ENCODE measurements around the gene C6orf89. TPM values are rescaled to one million over a fixed set of nuclear protein-coding genes. Genes with fewer than 3 reads are reported as not detected.
"Not testable (repeated sequence)": the region's sequence is repeated elsewhere in the genome, so short reads cannot be mapped to it uniquely, and the experiment has no call there.

The C6orf89 gene
- total RNA-seq, 1 experiment from 2014 or later, result 13.2 TPM

GRCh38 chr6:36938536-36938935, 52.8 kb downstream of the C6orf89 start (continued):
- no peak for TF ChIP-seq ATF6 (CRISPR knock-in tag; IDR thresholded peaks at IDR 0.05)
- TF ChIP-seq ATF1 (CRISPR knock-in tag; IDR thresholded peaks at IDR 0.05), result no peak
- no peak for TF ChIP-seq ATF3 (CRISPR knock-in tag; conservative IDR thresholded peaks at IDR 0.05)
- TF ChIP-seq IRF1 (CRISPR knock-in tag; IDR thresholded peaks at IDR 0.05), result no peak
- TF ChIP-seq ZBTB21 (CRISPR knock-in tag; IDR thresholded peaks at IDR 0.05; ENCODE audit: borderline replicate concordance), result no peak
- TF ChIP-seq PREB (CRISPR knock-in tag; IDR thresholded peaks at IDR 0.05; ENCODE audit: borderline replicate concordance), result no peak
- TF ChIP-seq IRF2 (CRISPR knock-in tag; IDR thresholded peaks at IDR 0.05; ENCODE audit: borderline replicate concordance, low read depth), result no peak
- no peak for TF ChIP-seq NR2C2 (CRISPR knock-in tag; IDR thresholded peaks at IDR 0.05)
- TF ChIP-seq E2F5 (CRISPR knock-in tag; IDR thresholded peaks at IDR 0.05), result no peak
- TF ChIP-seq ERG (CRISPR knock-in tag; IDR thresholded peaks at IDR 0.05), result no peak
- TF ChIP-seq ZNF396 (CRISPR knock-in tag; IDR thresholded peaks at IDR 0.05; ENCODE audit: borderline replicate concordance), result no peak

GRCh38 chr6:36939005-36939404, 53.3 kb downstream of the C6orf89 start:
- CTCF ChIA-PET, result interaction anchor here (0.6 kb wide), 1 partner anchor 173 kb away, joined by 3 read pairs; no protein-coding TSS in a partner anchor
- H3K36me3 Mint-ChIP-seq; H3K27ac Mint-ChIP-seq; POLR2A ChIA-PET; DNase-seq (ENCODE audit: low spot score); H3K4me3 Mint-ChIP-seq; ATAC-seq; H3K4me1 Mint-ChIP-seq; H3K27me3 Mint-ChIP-seq (ENCODE audit: low read depth): not testable (repeated sequence)
- peaks cover 17% of the 10 kb centered on the region for H3K9me3 Mint-ChIP-seq

- CTCF ChIA-PET, result interaction anchor here (0.6 kb wide), 1 partner anchor 51 kb away, joined by 5 read pairs; no protein-coding TSS in a partner anchor
- TF ChIP-seq AFF4 (CRISPR knock-in tag; IDR thresholded peaks at IDR 0.05; ENCODE audit: borderline replicate concordance), result no peak
- TF ChIP-seq ZNF396 (CRISPR knock-in tag; IDR thresholded peaks at IDR 0.05; ENCODE audit: borderline replicate concordance), result no peak
- TF ChIP-seq MYBL2 (CRISPR knock-in tag; IDR thresholded peaks at IDR 0.05), result no peak
- TF ChIP-seq JAZF1 (CRISPR knock-in tag; IDR thresholded peaks at IDR 0.05), result no peak
- TF ChIP-seq ERG (CRISPR knock-in tag; IDR thresholded peaks at IDR 0.05), result no peak
- TF ChIP-seq MXD4 (CRISPR knock-in tag; IDR thresholded peaks at IDR 0.05; ENCODE audit: borderline replicate concordance), result no peak
- TF ChIP-seq ZNF281 (CRISPR knock-in tag; IDR thresholded peaks at IDR 0.05), result no peak
These were observed 54.3 kb downstream of the C6orf89 start for GRCh38 chr6:36940027-36940426.

More at GRCh38 chr6:36940027-36940426, 54.3 kb downstream of the C6orf89 start:
- POLR2A ChIA-PET, result no interaction called here
- H3K4me3 Mint-ChIP-seq, result no peak overlapping the region
- DNase-seq (ENCODE audit: low spot score), result no peak
- H3K27ac Mint-ChIP-seq, result no peak overlapping the region
- no peaks in the 10 kb centered on the region for H3K4me1 Mint-ChIP-seq
- ATAC-seq, result no peak
- peaks cover 8% of the 10 kb centered on the region; the same call in 1 of the 2 replicates for H3K27me3 Mint-ChIP-seq (ENCODE audit: low read depth)
- H3K36me3 Mint-ChIP-seq, result peaks cover 4% of the 10 kb centered on the region
- peaks cover 17% of the 10 kb centered on the region for H3K9me3 Mint-ChIP-seq

Data from WTC11 (cell line).